ENCODE results near the gene LIG4.
A peak's percentile ranks its signal among the peaks of the same experiment; 100 is the strongest.

Gene LIG4

GRCh38 chr13:108194435-108194936 is 20.9 kb downstream of the LIG4 start:
- no peak for DNase-seq (ENCODE audit: low spot score)

GRCh38 chr13:108193806-108194205 is 21.5 kb downstream of the LIG4 start:
- DNase-seq (ENCODE audit: low spot score) = no peak

- DNase-seq (ENCODE audit: low spot score) = no peak
Measured at GRCh38 chr13:108190897-108191296, 24.4 kb downstream of the LIG4 start.

GRCh38 chr13:108188260-108188659 is 27.1 kb downstream of the LIG4 start:
- no peak for DNase-seq (ENCODE audit: low spot score)

GRCh38 chr13:108185223-108185622 is 30.1 kb downstream of the LIG4 start:
- DNase-seq (ENCODE audit: low spot score) = no peak

GRCh38 chr13:108182652-108183051 is 32.7 kb downstream of the LIG4 start:
- DNase-seq (ENCODE audit: low spot score) = no peak

GRCh38 chr13:108178078-108178477 is 37.3 kb downstream of the LIG4 start:
- no peak for DNase-seq (ENCODE audit: low spot score)

GRCh38 chr13:108176685-108177274 is 38.6 kb downstream of the LIG4 start:
- peak; percentile 6 for DNase-seq (ENCODE audit: low spot score)

- DNase-seq (ENCODE audit: low spot score) = no peak
Measured at GRCh38 chr13:108168929-108169328, 46.4 kb downstream of the LIG4 start.

- DNase-seq (ENCODE audit: low spot score) = no peak
Measured at GRCh38 chr13:108166078-108166477, 49.3 kb downstream of the LIG4 start.

- DNase-seq (ENCODE audit: low spot score) = no peak
Measured at GRCh38 chr13:108158746-108159145, 56.6 kb downstream of the LIG4 start.

Measured in Ammon's horn (tissue), 1 donor.